Adipocyte (in vitro differentiated cells): ENCODE data around the gene EPS8L2.

ENCODE experiments used
- DNase-seq: peaks from one replicate; pipeline ENCODE4 v3.0.0-alpha.2; 2015; ENCODE audit warnings: low read depth
- H3K27me3 ChIP-seq: replicated peaks from 2 replicates; pipeline ENCODE4 v1.7.0; 2013; ENCODE audit warnings: mild to moderate bottlenecking, low read length, moderate library complexity; ENCODE audit not compliant: control insufficient read depth, insufficient read depth
- H3K36me3 ChIP-seq: 2 replicates; pipeline ENCODE4 v1.7.0; 2013; ENCODE audit warnings: low read length, mild to moderate bottlenecking, moderate library complexity; ENCODE audit not compliant: control insufficient read depth, insufficient read depth, severe bottlenecking
- H3K4me1 ChIP-seq: 2 replicates; pipeline ENCODE4 v1.7.0; 2013; ENCODE audit warnings: mild to moderate bottlenecking, low read length, moderate library complexity; ENCODE audit not compliant: control insufficient read depth, insufficient read depth
- H3K4me3 ChIP-seq: 2 replicates; pipeline ENCODE4 v1.7.0; 2013; ENCODE audit warnings: mild to moderate bottlenecking, low read length, moderate library complexity
- H3K9ac ChIP-seq: 2 replicates; pipeline ENCODE4 v1.7.0; 2013; ENCODE audit warnings: mild to moderate bottlenecking, low read length, moderate library complexity
- H3K9me3 ChIP-seq: 2 replicates; pipeline ENCODE4 v1.7.0; 2013; ENCODE audit warnings: mild to moderate bottlenecking, low read length, moderate library complexity; ENCODE audit not compliant: control insufficient read depth

The EPS8L2 gene

GRCh38 chr11:749731-750130 is 43.7 kb downstream of the EPS8L2 start:
- DNase-seq, result peak; percentile 58
- peak overlapping the region; percentile 95 for H3K4me3 ChIP-seq
- no peaks in the 10 kb centered on the region for H3K27me3 ChIP-seq
- H3K9me3 ChIP-seq, result no peaks in the 10 kb centered on the region
- H3K36me3 ChIP-seq, result peaks cover 7% of the 10 kb centered on the region
- peaks cover 30% of the 10 kb centered on the region for H3K4me1 ChIP-seq
- peak overlapping the region; percentile 97 for H3K9ac ChIP-seq

DNA sequence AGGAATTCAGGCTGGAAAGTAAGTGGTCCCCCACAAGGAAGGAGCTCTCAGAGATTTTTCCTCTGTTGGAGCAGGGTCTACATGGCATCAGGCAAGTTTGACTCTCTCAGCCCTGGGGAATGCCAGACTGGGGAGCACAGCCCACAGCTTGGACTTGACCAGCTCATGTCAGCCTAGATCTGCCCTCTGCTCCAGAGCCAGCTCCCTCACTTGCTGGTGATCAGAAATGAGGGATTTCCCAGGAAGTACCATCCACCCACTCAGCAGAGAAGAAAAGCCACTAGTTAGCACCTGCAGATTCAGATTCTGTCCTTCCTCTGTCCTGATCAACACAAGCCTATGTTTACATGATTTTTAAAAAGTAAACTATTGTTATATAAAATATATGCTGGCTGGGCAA is 54.2 kb downstream of the EPS8L2 start:
- Histone ChIP-seq H3K27me3 (no peaks in the 10 kb centered on the region), H3K4me1 (peaks cover 35% of the 10 kb centered on the region), H3K4me3 (no peak overlapping the region), H3K36me3 (peaks cover 90% of the 10 kb centered on the region), H3K9ac (peak overlapping the region; percentile 42), H3K9me3 (no peaks in the 10 kb centered on the region)
- no peak for DNase-seq

- Histone ChIP-seq H3K4me3 (no peak overlapping the region), H3K4me1 (peaks cover 43% of the 10 kb centered on the region), H3K36me3 (peaks cover 88% of the 10 kb centered on the region), H3K9me3 (no peaks in the 10 kb centered on the region), H3K9ac (peak overlapping the region; percentile 10), H3K27me3 (no peaks in the 10 kb centered on the region)
- DNase-seq, result no peak
These were observed 55.6 kb downstream of the EPS8L2 start for GRCh38 chr11:761526-762108.

DNA sequence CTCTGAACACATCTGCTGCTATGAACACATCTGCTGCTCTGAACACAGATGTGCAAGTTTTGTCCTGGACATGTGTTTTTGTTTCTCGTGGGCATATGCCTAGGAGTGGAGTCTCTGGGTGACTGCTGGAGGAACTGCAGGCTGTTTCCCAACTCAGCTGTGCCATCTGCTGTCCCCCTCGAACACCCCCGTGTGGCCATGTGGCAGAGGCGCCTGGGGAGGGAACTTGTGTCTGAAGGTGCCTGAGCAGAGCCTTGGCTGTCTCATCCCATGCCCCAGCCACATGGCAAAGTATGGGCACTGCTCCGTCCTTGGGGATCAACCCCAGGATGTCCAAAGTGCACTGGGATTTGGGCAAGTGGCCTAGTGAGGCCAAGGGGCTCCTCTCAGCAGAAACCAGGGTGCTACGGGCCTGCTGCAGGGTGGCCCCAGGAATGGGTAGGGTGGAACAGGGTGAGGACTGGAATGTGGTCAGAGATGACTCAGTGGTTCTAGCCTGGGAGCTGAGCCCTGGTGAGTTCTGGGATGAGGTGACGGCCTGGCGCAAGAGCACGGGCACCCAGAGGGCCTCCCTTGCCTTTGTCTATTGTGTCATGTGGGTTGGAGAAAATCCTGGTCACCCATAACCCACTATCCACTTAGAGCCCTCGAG is 56.5 kb downstream of the EPS8L2 start:
- H3K9me3 ChIP-seq, result no peaks in the 10 kb centered on the region
- H3K9ac ChIP-seq, result peak overlapping the region; percentile 9
- peaks cover 88% of the 10 kb centered on the region for H3K36me3 ChIP-seq
- H3K4me3 ChIP-seq, result no peak overlapping the region
- no peaks in the 10 kb centered on the region for H3K27me3 ChIP-seq
- H3K4me1 ChIP-seq, result peaks cover 50% of the 10 kb centered on the region
- peak; percentile 70 for DNase-seq

- H3K27me3 ChIP-seq, result no peaks in the 10 kb centered on the region
- H3K36me3 ChIP-seq, result peaks cover 86% of the 10 kb centered on the region
- no peaks in the 10 kb centered on the region for H3K9me3 ChIP-seq
- no peak overlapping the region for H3K4me3 ChIP-seq
- peak overlapping the region; percentile 60 for H3K9ac ChIP-seq
- DNase-seq, result no peak
- H3K4me1 ChIP-seq, result peaks cover 50% of the 10 kb centered on the region
These were observed 57.0 kb downstream of the EPS8L2 start for GRCh38 chr11:763073-763463.

GRCh38 chr11:763549-764321 is 57.7 kb downstream of the EPS8L2 start:
- no peaks in the 10 kb centered on the region for H3K27me3 ChIP-seq
- no peak overlapping the region for H3K4me3 ChIP-seq
- peak overlapping the region; percentile 60 for H3K9ac ChIP-seq

GRCh38 chr11:764322-765024 is 58.4 kb downstream of the EPS8L2 start:
- DNase-seq, result no peak
- H3K36me3 ChIP-seq, result peaks cover 74% of the 10 kb centered on the region
- peaks cover 50% of the 10 kb centered on the region for H3K4me1 ChIP-seq
- peak overlapping the region; percentile 20 for H3K9ac ChIP-seq
- H3K4me3 ChIP-seq, result no peak overlapping the region
- no peaks in the 10 kb centered on the region for H3K27me3 ChIP-seq
- no peaks in the 10 kb centered on the region for H3K9me3 ChIP-seq

More at GRCh38 chr11:763549-764321, 57.7 kb downstream of the EPS8L2 start:
- DNase-seq, result no peak
- Histone ChIP-seq H3K36me3 (peaks cover 81% of the 10 kb centered on the region), H3K9me3 (no peaks in the 10 kb centered on the region), H3K4me1 (peaks cover 50% of the 10 kb centered on the region)

GRCh38 chr11:765025-765801 is 59.2 kb downstream of the EPS8L2 start:
- Histone ChIP-seq H3K27me3 (no peaks in the 10 kb centered on the region), H3K9ac (no peak overlapping the region), H3K9me3 (no peaks in the 10 kb centered on the region), H3K4me1 (peaks cover 44% of the 10 kb centered on the region), H3K36me3 (peaks cover 73% of the 10 kb centered on the region), H3K4me3 (no peak overlapping the region)
- DNase-seq, result peak; percentile 54

GRCh38 chr11:765802-766091 is 59.7 kb downstream of the EPS8L2 start:
- no peaks in the 10 kb centered on the region for H3K9me3 ChIP-seq
- H3K36me3 ChIP-seq, result peaks cover 73% of the 10 kb centered on the region
- peak overlapping the region; percentile 45 for H3K9ac ChIP-seq
- H3K27me3 ChIP-seq, result no peaks in the 10 kb centered on the region
- DNase-seq, result no peak
- no peak overlapping the region for H3K4me3 ChIP-seq
- H3K4me1 ChIP-seq, result peaks cover 41% of the 10 kb centered on the region

DNA sequence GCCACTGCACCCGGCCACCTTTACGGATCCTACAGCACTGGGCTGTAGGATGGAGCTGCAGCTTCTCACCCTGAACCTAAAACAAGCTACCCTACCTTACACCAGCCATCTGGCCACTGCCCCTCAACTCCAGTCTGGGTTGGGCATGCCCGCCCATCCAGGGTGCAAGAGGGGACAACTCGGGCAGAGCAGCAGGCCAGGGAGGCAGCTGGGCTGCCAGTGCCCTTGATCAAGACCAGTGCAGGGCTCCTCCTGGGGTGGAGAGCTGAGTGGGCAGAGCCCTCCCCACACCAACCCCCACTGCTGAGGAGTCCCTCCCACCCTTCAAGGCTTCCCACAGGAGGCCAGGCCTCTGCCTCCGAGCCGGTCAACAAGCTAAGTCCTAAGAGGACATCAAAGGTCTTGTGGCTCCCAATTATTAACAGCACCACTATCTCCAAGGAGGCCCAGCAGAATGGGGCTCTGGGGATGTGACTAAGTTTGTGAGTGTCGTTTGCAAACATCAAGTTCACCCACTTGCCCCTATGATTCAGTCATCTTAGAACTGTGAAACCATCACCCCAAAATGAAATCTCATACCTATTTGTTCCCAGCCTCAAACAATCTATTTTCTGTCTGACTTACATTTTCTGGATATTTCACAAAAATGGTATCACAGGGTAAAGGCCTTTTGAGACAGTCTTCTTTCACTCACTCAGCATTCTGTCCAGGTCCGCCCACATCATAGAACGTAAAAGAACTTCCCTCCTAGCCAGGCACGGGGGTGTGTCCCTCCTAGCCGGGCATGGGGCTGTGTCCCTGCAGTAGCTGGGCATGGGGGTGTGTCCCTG is 60.3 kb downstream of the EPS8L2 start:
- H3K27me3 ChIP-seq, result no peaks in the 10 kb centered on the region
- peaks cover 73% of the 10 kb centered on the region for H3K36me3 ChIP-seq
- H3K4me1 ChIP-seq, result peaks cover 41% of the 10 kb centered on the region
- no peak overlapping the region for H3K4me3 ChIP-seq
- no peaks in the 10 kb centered on the region for H3K9me3 ChIP-seq
- peak overlapping the region; percentile 45 for H3K9ac ChIP-seq
- DNase-seq, result no peak
